Liver (tissue), 9 donors: ENCODE measurements around the gene ATE1. TPM values are rescaled to one million over a fixed set of nuclear protein-coding genes. Genes with fewer than 3 reads are reported as not detected.

ENCODE experiments used
- DNase-seq: peaks from one replicate; pipeline ENCODE4 v3.0.0-alpha.2; 2017; ENCODE audit warnings: low spot score
- H3K27ac ChIP-seq, 2 donors: one replicate each; pipeline ENCODE4 v1.7.0; 2013; ENCODE audit warnings: inconsistent platforms in 2 of 2, low read length in 2 of 2, control low read depth in 1 of 2, low read depth in 1 of 2, mild to moderate bottlenecking in 1 of 2
- H3K27me3 ChIP-seq, 4 donors: one replicate each; pipeline versions ENCODE4 v1.6.1 to v1.7.0; 2013; ENCODE audit warnings: low read length in 3 of 4, inconsistent platforms in 1 of 4, mild to moderate bottlenecking in 1 of 4, moderate library complexity in 1 of 4; ENCODE audit not compliant: control insufficient read depth in 4 of 4, insufficient read depth in 4 of 4
- H3K36me3 ChIP-seq, 4 donors: one replicate each; pipeline versions ENCODE4 v1.6.1 to v1.7.0; 2013; ENCODE audit warnings: low read length in 3 of 4, mild to moderate bottlenecking in 3 of 4, low read depth in 1 of 4, moderate library complexity in 1 of 4; ENCODE audit not compliant: control insufficient read depth in 4 of 4, insufficient read depth in 3 of 4
- H3K4me1 ChIP-seq, 4 donors: one replicate each; pipeline versions ENCODE4 v1.6.1 to v1.7.0; 2013; ENCODE audit warnings: low read length in 3 of 4, mild to moderate bottlenecking in 3 of 4, moderate library complexity in 1 of 4; ENCODE audit not compliant: control insufficient read depth in 4 of 4, insufficient read depth in 4 of 4
- H3K4me3 ChIP-seq, 3 donors: one replicate each; pipeline versions ENCODE4 v1.6.1 to v1.7.0; 2013; ENCODE audit warnings: low read length in 3 of 3, control low read depth in 1 of 3, low read depth in 1 of 3, mild to moderate bottlenecking in 1 of 3
- H3K9ac ChIP-seq, 2 donors: one replicate each; pipeline ENCODE4 v1.7.0; 2013; ENCODE audit warnings: low read length in 2 of 2, mild to moderate bottlenecking in 2 of 2, moderate library complexity in 2 of 2, control low read depth in 1 of 2, low read depth in 1 of 2
- H3K9me3 ChIP-seq, 4 donors: one replicate each; pipeline versions ENCODE4 v1.6.1 to v1.7.0; 2013; ENCODE audit warnings: low read length in 3 of 4; ENCODE audit not compliant: control insufficient read depth in 4 of 4
- CTCF ChIP-seq: fragments of 150-350 bp; IDR thresholded peaks from 2 replicates; pipeline ENCODE4 v1.5.1; 2017; ENCODE audit warnings: improper control_type of control experiment, low read depth, low read length; ENCODE audit not compliant: missing input control
- JUND ChIP-seq, 2 donors: IDR thresholded peaks; 2 replicates each; pipeline ENCODE4 v1.6.1; 2016; ENCODE audit warnings: antibody characterized with exemption in 2 of 2
- MAX ChIP-seq: IDR thresholded peaks from 2 replicates; pipeline ENCODE4 v1.6.1; 2016; ENCODE audit warnings: antibody characterized with exemption
- RAD21 ChIP-seq, 2 donors: IDR thresholded peaks; 2 replicates each; pipeline ENCODE4 v1.6.1; 2016; ENCODE audit warnings: antibody characterized with exemption in 2 of 2, mild to moderate bottlenecking in 2 of 2
- REST ChIP-seq: IDR thresholded peaks from 2 replicates; pipeline ENCODE4 v1.6.1; 2016; ENCODE audit warnings: antibody characterized with exemption, mild to moderate bottlenecking
- WGBS: extraction: QIAGEN DNeasy Blood & Tissue Kit; methylation state at CpG from one replicate; pipeline ENCODE4 v1.1.7; 2013; 5-methylcytosine and 5-hydroxymethylcytosine counted together
- polyA plus RNA-seq, 2 donors: library from polyadenylated mRNA; stranded (reverse) in 1 of 2; unstranded in 1 of 2; fragments of 200-250 nt in 1 of 2; fragments of >200 nt in 1 of 2; fragmentation: Nextera tagmentation in 1 of 2; extraction: Ambion mirVana in 1 of 2; gene quantifications; one replicate each; pipeline versions ENCODE4 v1.2.1 to v1.2.3, GENCODE V29; 2013 to 2015
- total RNA-seq, 2 donors: library from RNA; depleted of rRNA; stranded (reverse); fragments of >200 nt; gene quantifications; one replicate each; pipeline ENCODE4 v1.2.3, GENCODE V29; 2014
- TF ChIP-seq, protein P1 (sequence below): IDR thresholded peaks from 2 replicates; pipeline ENCODE4 v1.6.1; 2016; ENCODE audit warnings: antibody characterized with exemption
- donor health status: healthy.
- donor health status: healthy.
- donor health status: healthy.
- donor health status: healthy.
- donor health status: healthy.

ATE1 gene
- total and polyA plus RNA-seq, 4 donors, result 7.9 to 34.9 (median 13.5) TPM

GRCh38 chr10:121753726-121754476, 173.9 kb downstream of the ATE1 start:
- no peak for DNase-seq

More at GRCh38 chr10:121753726-121754476, 173.9 kb downstream of the ATE1 start:
- peaks cover 0 to 6% (median 5%) of the 10 kb centered on the region in 4 donors for H3K36me3 ChIP-seq
- TF ChIP-seq REST (no peak), CTCF (peak; percentile 16), JUND (IDR thresholded peaks at IDR 0.05) (peak in 1 of 2 donors; percentile 28), RAD21 (IDR thresholded peaks at IDR 0.05) (peak in 1 of 2 donors; percentile 45), MAX (no peak)
- TF ChIP-seq, protein P1, sequence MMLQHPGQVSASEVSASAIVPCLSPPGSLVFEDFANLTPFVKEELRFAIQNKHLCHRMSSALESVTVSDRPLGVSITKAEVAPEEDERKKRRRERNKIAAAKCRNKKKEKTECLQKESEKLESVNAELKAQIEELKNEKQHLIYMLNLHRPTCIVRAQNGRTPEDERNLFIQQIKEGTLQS, result no peak
- no peak overlapping the region for H3K9ac ChIP-seq
- no peaks in the 10 kb centered on the region for H3K4me1 ChIP-seq
- no peak overlapping the region for H3K27ac ChIP-seq
- peaks cover 0 to 10% (median 4%) of the 10 kb centered on the region in 4 donors for H3K9me3 ChIP-seq
- H3K4me3 ChIP-seq, result no peak overlapping the region
- no peaks in the 10 kb centered on the region for H3K27me3 ChIP-seq
- WGBS, result 83% methylated on average over 6 of the region's 6 CpGs
